Psoas muscle (tissue), 8 donors: Measurements from ENCODE around the gene LGALS1. TPM values are rescaled to one million over a fixed set of nuclear protein-coding genes. Genes with fewer than 3 reads are reported as not detected.

Experiments used
- ATAC-seq, 4 donors: fragments of 200-7000 bp; cut with Tn5 transposase; one replicate each; pipeline ENCODE4 v1.9.1; 2020; ENCODE audit warnings: moderate library complexity in 3 of 4, mild to moderate bottlenecking in 2 of 4
- DNase-seq, 2 donors: peaks; one replicate each; pipeline ENCODE4 v3.0.0-alpha.2; 2020
- H3K27ac ChIP-seq: fragments of 200-600 bp; one replicate; pipeline ENCODE4 v1.8.0; 2022
- H3K27me3 ChIP-seq, 3 donors: fragments of 200-600 bp in 1 of 3; one replicate each; pipeline versions ENCODE4 v1.6.1 to v1.8.0; 2013 to 2022; ENCODE audit warnings: low read length in 2 of 3, mild to moderate bottlenecking in 2 of 3, moderate library complexity in 1 of 3; ENCODE audit not compliant: insufficient read depth in 3 of 3
- H3K36me3 ChIP-seq, 2 donors: fragments of 200-600 bp in 1 of 2; one replicate each; pipeline versions ENCODE4 v1.6.1 to v1.8.0; 2013 to 2022; ENCODE audit warnings: low read depth in 1 of 2, mild to moderate bottlenecking in 1 of 2, moderate library complexity in 1 of 2; ENCODE audit not compliant: insufficient read depth in 1 of 2
- H3K4me1 ChIP-seq: fragments of 200-600 bp; one replicate; pipeline ENCODE4 v1.8.0; 2022
- H3K4me3 ChIP-seq: fragments of 200-600 bp; one replicate; pipeline ENCODE4 v1.8.0; 2022; ENCODE audit warnings: mild to moderate bottlenecking
- H3K9me3 ChIP-seq: fragments of 200-600 bp; one replicate; pipeline ENCODE4 v1.8.0; 2022
- WGBS, 3 donors: extraction: QIAGEN DNeasy Blood & Tissue Kit; methylation state at CpG; one replicate each; pipeline versions ENCODE4 v1.1.6 to v1.1.7; 2013; 5-methylcytosine and 5-hydroxymethylcytosine counted together
- intact Hi-C, 2 donors: fragments of 100-400 bp; cut with DNase I; formaldehyde crosslinking; loops; one replicate each; pipeline versions ENCODE4 v1.11.0 to v1.14.2; 2022
- polyA plus RNA-seq, 3 donors: library from polyadenylated mRNA; stranded (reverse); fragments of 200-250 nt; gene quantifications; one replicate each; pipeline ENCODE4 v1.2.3, GENCODE V29; 2013
- total RNA-seq, 4 donors: library from RNA; stranded (reverse); fragmentation: NEBNext Ultra II Directional in 2 of 4; extraction: Animal tissue kit (Norgen Biotek cat#: 25700) in 2 of 4; gene quantifications; one replicate each; pipeline versions ENCODE4 v1.2.1 to v1.2.4, GENCODE V29; 2021 to 2023
- TF ChIP-seq, protein P1 (sequence below): fragments of 200-600 bp; IDR thresholded peaks from one replicate; pipeline ENCODE4 v1.8.0; 2022; ENCODE audit warnings: antibody characterized with exemption
- donor health status: healthy with polysubstance abuse.
- donor health status: DM: no; HTN: no; CAD: no; lungs with moderate emphysema.
- donor health status: Bipolar disorder and iron deficiency.
- donor health status: healthy.
- donor health status: DM: yes; HTN: yes; CAD: no.
- donor health status: DM: no; HTN: no; CAD: no.
- donor health status: DM: no; HTN: no; CAD: no.
- donor health status: DM: yes; HTN: yes; CAD: no.

The LGALS1 gene
- total and polyA plus RNA-seq, 7 donors = 434 to 1,817 (median 976) TPM

DNA sequence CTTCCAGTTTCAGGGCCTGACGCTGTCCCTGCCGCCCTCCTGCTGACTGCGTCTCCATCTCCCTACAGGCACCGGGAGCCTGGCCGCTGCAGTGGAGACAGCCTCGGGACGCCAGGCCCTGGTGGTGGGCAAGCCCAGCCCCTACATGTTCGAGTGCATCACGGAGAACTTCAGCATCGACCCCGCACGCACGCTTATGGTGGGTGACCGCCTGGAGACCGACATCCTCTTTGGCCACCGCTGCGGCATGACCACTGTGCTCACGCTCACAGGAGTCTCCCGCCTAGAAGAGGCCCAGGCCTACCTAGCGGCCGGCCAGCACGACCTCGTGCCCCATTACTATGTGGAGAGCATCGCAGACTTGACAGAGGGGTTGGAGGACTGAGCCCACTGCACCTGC lies 9.9 kb upstream of the LGALS1 start:
- H3K36me3 ChIP-seq = peaks cover 0 to 15% of the 10 kb centered on the region in 2 donors
- intact Hi-C loops = no loop called here
- no peaks in the 10 kb centered on the region for H3K9me3 ChIP-seq
- DNase-seq = no peak
- TF ChIP-seq, protein P1, sequence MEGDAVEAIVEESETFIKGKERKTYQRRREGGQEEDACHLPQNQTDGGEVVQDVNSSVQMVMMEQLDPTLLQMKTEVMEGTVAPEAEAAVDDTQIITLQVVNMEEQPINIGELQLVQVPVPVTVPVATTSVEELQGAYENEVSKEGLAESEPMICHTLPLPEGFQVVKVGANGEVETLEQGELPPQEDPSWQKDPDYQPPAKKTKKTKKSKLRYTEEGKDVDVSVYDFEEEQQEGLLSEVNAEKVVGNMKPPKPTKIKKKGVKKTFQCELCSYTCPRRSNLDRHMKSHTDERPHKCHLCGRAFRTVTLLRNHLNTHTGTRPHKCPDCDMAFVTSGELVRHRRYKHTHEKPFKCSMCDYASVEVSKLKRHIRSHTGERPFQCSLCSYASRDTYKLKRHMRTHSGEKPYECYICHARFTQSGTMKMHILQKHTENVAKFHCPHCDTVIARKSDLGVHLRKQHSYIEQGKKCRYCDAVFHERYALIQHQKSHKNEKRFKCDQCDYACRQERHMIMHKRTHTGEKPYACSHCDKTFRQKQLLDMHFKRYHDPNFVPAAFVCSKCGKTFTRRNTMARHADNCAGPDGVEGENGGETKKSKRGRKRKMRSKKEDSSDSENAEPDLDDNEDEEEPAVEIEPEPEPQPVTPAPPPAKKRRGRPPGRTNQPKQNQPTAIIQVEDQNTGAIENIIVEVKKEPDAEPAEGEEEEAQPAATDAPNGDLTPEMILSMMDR = no peak
- no peak overlapping the region for H3K27ac ChIP-seq
- ATAC-seq = no peak
- no peaks in the 10 kb centered on the region for H3K27me3 ChIP-seq
- no peak overlapping the region for H3K4me3 ChIP-seq
- peaks cover 34% of the 10 kb centered on the region for H3K4me1 ChIP-seq
- WGBS, 3 donors = 89 to 92% (median 90%) methylated on average over 24 of the region's 24 CpGs

DNA sequence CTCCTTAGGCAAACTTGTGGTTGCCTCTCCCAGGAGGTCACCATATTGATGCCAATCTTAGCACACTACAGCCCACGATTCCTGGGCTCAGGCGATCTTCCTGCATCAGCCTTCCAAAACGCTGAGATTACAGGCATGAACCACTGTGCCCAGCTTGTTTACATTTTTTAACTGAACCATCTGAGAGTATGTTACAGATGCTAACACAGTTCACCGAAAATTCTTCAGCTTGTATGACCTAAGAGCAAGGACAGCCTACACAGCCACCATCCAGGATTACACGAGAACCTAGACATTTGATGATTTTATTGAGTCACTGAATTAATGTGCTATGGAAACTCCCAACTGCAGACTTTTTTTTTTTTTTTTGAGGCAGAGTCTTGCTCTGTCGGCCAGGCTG lies 5.8 kb upstream of the LGALS1 start:
- Histone ChIP-seq H3K27me3 (no peaks in the 10 kb centered on the region), H3K36me3 (peaks cover 0 to 15% of the 10 kb centered on the region in 2 donors), H3K4me1 (peaks cover 30% of the 10 kb centered on the region), H3K27ac (no peak overlapping the region), H3K9me3 (no peaks in the 10 kb centered on the region), H3K4me3 (no peak overlapping the region)
- intact Hi-C loops = no loop called here
- no peak for ATAC-seq
- TF ChIP-seq, protein P1 = no peak
- no peak for DNase-seq
- 76 to 84% (median 82%) methylated on average over 6 of the region's 6 CpGs for WGBS, 3 donors

DNA sequence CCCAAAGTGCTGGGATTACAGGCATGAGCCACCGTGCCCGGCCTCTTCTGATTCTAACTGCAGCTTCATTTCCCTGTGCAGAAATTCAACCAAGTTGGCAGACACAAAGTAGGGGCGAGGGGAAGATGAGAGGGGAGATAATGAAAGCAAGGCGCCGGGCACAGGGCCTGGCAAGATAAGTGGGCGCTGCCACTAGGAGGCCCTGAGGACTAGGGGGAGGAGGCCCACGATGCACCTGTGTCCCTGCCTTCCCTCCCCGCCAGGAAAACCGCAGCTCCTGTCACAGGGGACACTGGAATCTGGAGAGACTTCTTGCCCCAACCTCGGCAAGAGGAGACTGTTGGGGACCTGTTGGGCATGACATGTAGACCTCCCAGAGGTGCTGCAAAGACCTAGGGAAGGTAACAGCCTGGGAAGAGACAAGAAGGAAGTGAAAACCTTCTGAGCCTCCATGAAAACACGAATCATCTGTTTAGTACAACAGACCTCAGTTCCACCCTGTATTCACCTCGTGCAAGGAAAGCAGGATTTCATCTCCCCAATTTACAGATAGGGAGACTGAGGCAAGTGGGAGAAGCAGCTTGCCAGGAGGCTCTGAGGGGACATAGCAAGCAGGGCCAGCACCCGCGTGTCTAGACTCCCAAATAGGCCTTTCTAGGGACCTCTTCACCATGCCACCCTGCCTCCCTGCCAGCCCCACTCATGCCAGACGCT lies 3.1 kb upstream of the LGALS1 start:
- no peak overlapping the region for H3K4me3 ChIP-seq
- whole genome bisulfite sequencing, 3 donors = 66 to 78% (median 71%) methylated on average over 15 of the region's 15 CpGs
- DNase-seq (no peak), ATAC-seq (no peak)
- TF ChIP-seq, protein P1 = no peak
- no peaks in the 10 kb centered on the region for H3K9me3 ChIP-seq
- no peaks in the 10 kb centered on the region for H3K27me3 ChIP-seq
- no peaks in the 10 kb centered on the region for H3K36me3 ChIP-seq
- H3K27ac ChIP-seq = peak overlapping the region; percentile 1
- intact Hi-C loops = no loop called here
- H3K4me1 ChIP-seq = peaks cover 28% of the 10 kb centered on the region

DNA sequence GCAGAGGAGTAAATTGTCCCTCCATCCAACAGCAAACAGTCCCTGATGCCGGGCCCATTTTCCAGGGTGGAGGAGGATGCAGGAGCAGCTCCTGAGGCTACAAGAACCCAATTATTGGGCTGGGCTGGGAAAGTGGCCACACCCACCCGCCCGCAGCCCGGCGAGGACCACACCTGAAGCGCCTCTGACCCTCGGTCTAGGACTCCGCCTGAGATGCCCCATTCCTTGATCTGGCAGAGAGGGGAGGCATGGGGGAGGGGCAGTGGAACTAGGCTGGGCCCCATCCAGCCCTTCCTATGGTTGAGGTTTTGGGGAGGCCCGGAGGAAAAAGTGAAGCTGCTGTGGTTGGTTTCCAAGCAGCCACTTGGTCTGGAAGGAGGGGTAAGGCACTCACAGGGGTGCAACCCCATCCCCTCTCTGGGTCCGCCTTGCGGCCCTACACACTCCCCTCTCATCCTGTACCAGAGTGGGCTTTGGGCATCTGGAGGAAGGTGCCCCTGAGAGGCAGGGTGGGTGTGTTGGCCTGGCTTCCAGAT lies 2.4 kb upstream of the LGALS1 start:
- peaks cover 28% of the 10 kb centered on the region for H3K4me1 ChIP-seq
- H3K27me3 ChIP-seq = no peaks in the 10 kb centered on the region
- WGBS, 3 donors = 69 to 78% (median 71%) methylated on average over 11 of the region's 11 CpGs
- H3K9me3 ChIP-seq = no peaks in the 10 kb centered on the region
- peak overlapping the region; percentile 1 for H3K27ac ChIP-seq
- TF ChIP-seq, protein P1 = no peak
- no peak overlapping the region for H3K4me3 ChIP-seq
- no peak for DNase-seq
- intact Hi-C loops = no loop called here
- ATAC-seq = no peak
- H3K36me3 ChIP-seq = peaks cover 0 to 5% of the 10 kb centered on the region in 2 donors
